Liver (tissue), 3 donors: ENCODE data around the gene INPP5J.

Experiments used
- EGR1 ChIP-seq, 2 donors: IDR thresholded peaks; 2 replicates each; pipeline ENCODE4 v1.6.1; 2016 to 2018; ENCODE audit warnings: antibody characterized with exemption in 2 of 2, low read depth in 2 of 2
- FOXA1 ChIP-seq: IDR thresholded peaks from 2 replicates; pipeline ENCODE4 v1.6.1; 2016; ENCODE audit warnings: antibody characterized with exemption
- HNF4G ChIP-seq: IDR thresholded peaks from 2 replicates; pipeline ENCODE4 v1.6.1; 2016; ENCODE audit warnings: antibody characterized with exemption
- JUND ChIP-seq, 2 donors: IDR thresholded peaks; 2 replicates each; pipeline ENCODE4 v1.6.1; 2016; ENCODE audit warnings: antibody characterized with exemption in 2 of 2
- RAD21 ChIP-seq, 2 donors: IDR thresholded peaks; 2 replicates each; pipeline ENCODE4 v1.6.1; 2016; ENCODE audit warnings: antibody characterized with exemption in 2 of 2, mild to moderate bottlenecking in 2 of 2
- RXRA ChIP-seq, 2 donors: IDR thresholded peaks; 2 replicates each; pipeline ENCODE4 v1.6.1; 2017 to 2018; ENCODE audit warnings: antibody characterized with exemption in 2 of 2, mild to moderate bottlenecking in 1 of 2
- SP1 ChIP-seq: IDR thresholded peaks from 2 replicates; pipeline ENCODE4 v1.6.1; 2018; ENCODE audit warnings: antibody characterized with exemption, mild to moderate bottlenecking
- TAF1 ChIP-seq: conservative IDR thresholded peaks from 2 replicates; pipeline ENCODE4 v1.6.1; 2016; ENCODE audit warnings: antibody characterized with exemption, mild to moderate bottlenecking
- YY1 ChIP-seq: IDR thresholded peaks from 2 replicates; pipeline ENCODE4 v1.6.1; 2016; ENCODE audit warnings: antibody characterized with exemption, mild to moderate bottlenecking
- TF ChIP-seq, protein P1 (sequence below): fragments of 150-350 bp; IDR thresholded peaks from 2 replicates; pipeline ENCODE4 v1.5.1; 2017; ENCODE audit warnings: improper control_type of control experiment, low read depth, low read length; ENCODE audit not compliant: missing input control
- TF ChIP-seq, protein P2 (sequence below): IDR thresholded peaks from 2 replicates; pipeline ENCODE4 v1.6.1; 2016; ENCODE audit warnings: antibody characterized with exemption, mild to moderate bottlenecking
- TF ChIP-seq, protein P3 (sequence below): IDR thresholded peaks from 2 replicates; pipeline ENCODE4 v1.6.1; 2016; ENCODE audit warnings: antibody characterized with exemption
- TF ChIP-seq, protein P4 (sequence below): IDR thresholded peaks from 2 replicates; pipeline ENCODE4 v1.6.1; 2016; ENCODE audit warnings: antibody characterized with exemption
- donor health status: healthy.
- donor health status: healthy.

DNA sequence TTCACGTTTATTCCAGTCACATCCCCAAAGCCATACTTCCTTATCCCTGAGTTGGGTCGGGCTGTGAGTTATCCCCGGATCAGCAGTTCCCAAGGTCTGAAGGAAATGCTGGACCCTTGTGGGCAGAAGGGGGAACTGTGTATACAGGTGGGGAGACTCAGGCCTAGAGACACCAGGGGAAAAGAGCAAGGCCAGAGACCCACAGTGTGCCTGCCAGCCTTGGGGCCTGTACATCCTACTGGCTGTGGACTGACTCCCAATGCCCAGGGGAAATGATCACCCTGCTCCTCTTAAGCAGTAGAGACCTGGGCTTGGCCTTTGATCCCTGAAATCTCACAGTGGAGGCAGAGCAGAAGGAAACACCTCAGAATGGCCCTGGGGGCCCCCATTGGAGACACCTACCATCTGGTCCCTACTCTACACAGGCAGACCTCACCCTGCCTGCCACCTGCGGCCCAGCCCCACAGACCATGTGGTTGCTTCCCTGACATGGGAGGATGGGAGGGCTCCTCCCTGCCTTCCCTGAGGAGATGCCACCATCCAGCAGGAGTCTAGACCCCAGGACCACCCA is 16.7 kb upstream of the INPP5J start:
- TF ChIP-seq, protein P1, sequence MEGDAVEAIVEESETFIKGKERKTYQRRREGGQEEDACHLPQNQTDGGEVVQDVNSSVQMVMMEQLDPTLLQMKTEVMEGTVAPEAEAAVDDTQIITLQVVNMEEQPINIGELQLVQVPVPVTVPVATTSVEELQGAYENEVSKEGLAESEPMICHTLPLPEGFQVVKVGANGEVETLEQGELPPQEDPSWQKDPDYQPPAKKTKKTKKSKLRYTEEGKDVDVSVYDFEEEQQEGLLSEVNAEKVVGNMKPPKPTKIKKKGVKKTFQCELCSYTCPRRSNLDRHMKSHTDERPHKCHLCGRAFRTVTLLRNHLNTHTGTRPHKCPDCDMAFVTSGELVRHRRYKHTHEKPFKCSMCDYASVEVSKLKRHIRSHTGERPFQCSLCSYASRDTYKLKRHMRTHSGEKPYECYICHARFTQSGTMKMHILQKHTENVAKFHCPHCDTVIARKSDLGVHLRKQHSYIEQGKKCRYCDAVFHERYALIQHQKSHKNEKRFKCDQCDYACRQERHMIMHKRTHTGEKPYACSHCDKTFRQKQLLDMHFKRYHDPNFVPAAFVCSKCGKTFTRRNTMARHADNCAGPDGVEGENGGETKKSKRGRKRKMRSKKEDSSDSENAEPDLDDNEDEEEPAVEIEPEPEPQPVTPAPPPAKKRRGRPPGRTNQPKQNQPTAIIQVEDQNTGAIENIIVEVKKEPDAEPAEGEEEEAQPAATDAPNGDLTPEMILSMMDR = no peak
- no peak for TF ChIP-seq RAD21 (IDR thresholded peaks at IDR 0.05)
- TF ChIP-seq FOXA1 = no peak
- TF ChIP-seq, protein P2, sequence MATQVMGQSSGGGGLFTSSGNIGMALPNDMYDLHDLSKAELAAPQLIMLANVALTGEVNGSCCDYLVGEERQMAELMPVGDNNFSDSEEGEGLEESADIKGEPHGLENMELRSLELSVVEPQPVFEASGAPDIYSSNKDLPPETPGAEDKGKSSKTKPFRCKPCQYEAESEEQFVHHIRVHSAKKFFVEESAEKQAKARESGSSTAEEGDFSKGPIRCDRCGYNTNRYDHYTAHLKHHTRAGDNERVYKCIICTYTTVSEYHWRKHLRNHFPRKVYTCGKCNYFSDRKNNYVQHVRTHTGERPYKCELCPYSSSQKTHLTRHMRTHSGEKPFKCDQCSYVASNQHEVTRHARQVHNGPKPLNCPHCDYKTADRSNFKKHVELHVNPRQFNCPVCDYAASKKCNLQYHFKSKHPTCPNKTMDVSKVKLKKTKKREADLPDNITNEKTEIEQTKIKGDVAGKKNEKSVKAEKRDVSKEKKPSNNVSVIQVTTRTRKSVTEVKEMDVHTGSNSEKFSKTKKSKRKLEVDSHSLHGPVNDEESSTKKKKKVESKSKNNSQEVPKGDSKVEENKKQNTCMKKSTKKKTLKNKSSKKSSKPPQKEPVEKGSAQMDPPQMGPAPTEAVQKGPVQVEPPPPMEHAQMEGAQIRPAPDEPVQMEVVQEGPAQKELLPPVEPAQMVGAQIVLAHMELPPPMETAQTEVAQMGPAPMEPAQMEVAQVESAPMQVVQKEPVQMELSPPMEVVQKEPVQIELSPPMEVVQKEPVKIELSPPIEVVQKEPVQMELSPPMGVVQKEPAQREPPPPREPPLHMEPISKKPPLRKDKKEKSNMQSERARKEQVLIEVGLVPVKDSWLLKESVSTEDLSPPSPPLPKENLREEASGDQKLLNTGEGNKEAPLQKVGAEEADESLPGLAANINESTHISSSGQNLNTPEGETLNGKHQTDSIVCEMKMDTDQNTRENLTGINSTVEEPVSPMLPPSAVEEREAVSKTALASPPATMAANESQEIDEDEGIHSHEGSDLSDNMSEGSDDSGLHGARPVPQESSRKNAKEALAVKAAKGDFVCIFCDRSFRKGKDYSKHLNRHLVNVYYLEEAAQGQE = no peak
- no peak for TF ChIP-seq YY1
- no peak for TF ChIP-seq SP1
- TF ChIP-seq HNF4G = no peak
- no peak for TF ChIP-seq JUND (IDR thresholded peaks at IDR 0.05)
- no peak for TF ChIP-seq TAF1
- TF ChIP-seq EGR1 (IDR thresholded peaks at IDR 0.05; ENCODE audit: low read depth in 2 of 2) = no peak
- TF ChIP-seq, protein P3, sequence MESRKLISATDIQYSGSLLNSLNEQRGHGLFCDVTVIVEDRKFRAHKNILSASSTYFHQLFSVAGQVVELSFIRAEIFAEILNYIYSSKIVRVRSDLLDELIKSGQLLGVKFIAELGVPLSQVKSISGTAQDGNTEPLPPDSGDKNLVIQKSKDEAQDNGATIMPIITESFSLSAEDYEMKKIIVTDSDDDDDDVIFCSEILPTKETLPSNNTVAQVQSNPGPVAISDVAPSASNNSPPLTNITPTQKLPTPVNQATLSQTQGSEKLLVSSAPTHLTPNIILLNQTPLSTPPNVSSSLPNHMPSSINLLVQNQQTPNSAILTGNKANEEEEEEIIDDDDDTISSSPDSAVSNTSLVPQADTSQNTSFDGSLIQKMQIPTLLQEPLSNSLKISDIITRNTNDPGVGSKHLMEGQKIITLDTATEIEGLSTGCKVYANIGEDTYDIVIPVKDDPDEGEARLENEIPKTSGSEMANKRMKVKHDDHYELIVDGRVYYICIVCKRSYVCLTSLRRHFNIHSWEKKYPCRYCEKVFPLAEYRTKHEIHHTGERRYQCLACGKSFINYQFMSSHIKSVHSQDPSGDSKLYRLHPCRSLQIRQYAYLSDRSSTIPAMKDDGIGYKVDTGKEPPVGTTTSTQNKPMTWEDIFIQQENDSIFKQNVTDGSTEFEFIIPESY = no peak
- TF ChIP-seq, protein P4, sequence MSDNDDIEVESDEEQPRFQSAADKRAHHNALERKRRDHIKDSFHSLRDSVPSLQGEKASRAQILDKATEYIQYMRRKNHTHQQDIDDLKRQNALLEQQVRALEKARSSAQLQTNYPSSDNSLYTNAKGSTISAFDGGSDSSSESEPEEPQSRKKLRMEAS = no peak
- TF ChIP-seq RXRA (IDR thresholded peaks at IDR 0.05) = no peak
